ENCODE results near the gene MYH9.
"Not testable (repeated sequence)": the region's sequence is repeated elsewhere in the genome, so short reads cannot be mapped to it uniquely, and the experiment has no call there.

MYH9 gene

GRCh38 chr22:36397131-36398093 is 9.6 kb upstream of the MYH9 start:
- H3K4me1 ChIP-seq (ENCODE audit: control insufficient read depth, insufficient read depth, low read length, poor library complexity, severe bottlenecking) = peaks cover 10% of the 10 kb centered on the region
- WGBS, 2 experiments (ENCODE audit: insufficient coverage in 2 of 2) = 92 to 93% methylated on average over 8 to 13 of the region's 13 CpGs
- H3K4me3 ChIP-seq (ENCODE audit: extremely low read depth, insufficient read depth, low read length, poor library complexity, severe bottlenecking) = no peak overlapping the region
- no peaks in the 10 kb centered on the region for H3K36me3 ChIP-seq (ENCODE audit: control insufficient read depth, insufficient read depth, low read length)
- H3K9me3 ChIP-seq (ENCODE audit: control insufficient read depth, low read length) = no peaks in the 10 kb centered on the region
- H3K27ac ChIP-seq (ENCODE audit: low read depth, low read length, severe bottlenecking) = peak overlapping the region; percentile 59

- Histone ChIP-seq H3K4me3 (ENCODE audit: extremely low read depth, insufficient read depth, low read length, poor library complexity, severe bottlenecking) (no peak overlapping the region), H3K9me3 (ENCODE audit: control insufficient read depth, low read length) (no peaks in the 10 kb centered on the region), H3K36me3 (ENCODE audit: control insufficient read depth, insufficient read depth, low read length) (no peaks in the 10 kb centered on the region), H3K27ac (ENCODE audit: low read depth, low read length, severe bottlenecking) (peak overlapping the region; percentile 30), H3K4me1 (ENCODE audit: control insufficient read depth, insufficient read depth, low read length, poor library complexity, severe bottlenecking) (peaks cover 10% of the 10 kb centered on the region)
- WGBS, 2 experiments (ENCODE audit: insufficient coverage in 2 of 2) = 94 to 100% methylated on average over 1 of the region's 2 CpGs
Measured at GRCh38 chr22:36395915-36396314, 8.1 kb upstream of the MYH9 start.

- H3K4me1 ChIP-seq (ENCODE audit: control insufficient read depth, insufficient read depth, low read length, poor library complexity, severe bottlenecking) = peaks cover 10% of the 10 kb centered on the region
- no peak overlapping the region for H3K4me3 ChIP-seq (ENCODE audit: extremely low read depth, insufficient read depth, low read length, poor library complexity, severe bottlenecking)
- no peaks in the 10 kb centered on the region for H3K9me3 ChIP-seq (ENCODE audit: control insufficient read depth, low read length)
- 86 to 90% methylated on average over 10 of the region's 12 CpGs for WGBS, 2 experiments (ENCODE audit: insufficient coverage in 2 of 2)
- H3K36me3 ChIP-seq (ENCODE audit: control insufficient read depth, insufficient read depth, low read length) = no peaks in the 10 kb centered on the region
- H3K27ac ChIP-seq (ENCODE audit: low read depth, low read length, severe bottlenecking) = no peak overlapping the region
Measured at GRCh38 chr22:36395055-36395849, 7.5 kb upstream of the MYH9 start.

GRCh38 chr22:36391638-36392037 is 3.9 kb upstream of the MYH9 start:
- Histone ChIP-seq H3K36me3 (ENCODE audit: control insufficient read depth, insufficient read depth, low read length) (peaks cover 2% of the 10 kb centered on the region), H3K27ac (ENCODE audit: low read depth, low read length, severe bottlenecking) (no peak overlapping the region), H3K9me3 (ENCODE audit: control insufficient read depth, low read length) (no peaks in the 10 kb centered on the region), H3K4me3 (ENCODE audit: extremely low read depth, insufficient read depth, low read length, poor library complexity, severe bottlenecking) (no peak overlapping the region), H3K4me1 (ENCODE audit: control insufficient read depth, insufficient read depth, low read length, poor library complexity, severe bottlenecking) (peaks cover 3% of the 10 kb centered on the region)
- WGBS, 2 experiments (ENCODE audit: insufficient coverage in 2 of 2) = 92 to 95% methylated on average over 2 of the region's 3 CpGs

GRCh38 chr22:36389122-36389521 is 1.4 kb upstream of the MYH9 start:
- peak overlapping the region; percentile 39 for H3K4me3 ChIP-seq (ENCODE audit: extremely low read depth, insufficient read depth, low read length, poor library complexity, severe bottlenecking)
- WGBS, 2 experiments (ENCODE audit: insufficient coverage in 2 of 2) = 83 to 94% methylated on average over 1 to 6 of the region's 14 CpGs
- not testable (repeated sequence) for H3K27ac ChIP-seq (ENCODE audit: low read depth, low read length, severe bottlenecking); H3K4me1 ChIP-seq (ENCODE audit: control insufficient read depth, insufficient read depth, low read length, poor library complexity, severe bottlenecking); H3K9me3 ChIP-seq (ENCODE audit: control insufficient read depth, low read length)
- peaks cover 21% of the 10 kb centered on the region for H3K36me3 ChIP-seq (ENCODE audit: control insufficient read depth, insufficient read depth, low read length)

GRCh38 chr22:36387709-36387958 is 133 bp downstream of the MYH9 start:
- 0% methylated on average over 29 to 31 of the region's 31 CpGs for WGBS, 2 experiments (ENCODE audit: insufficient coverage in 2 of 2)
- H3K27ac ChIP-seq (ENCODE audit: low read depth, low read length, severe bottlenecking) = peak overlapping the region; percentile 79

GRCh38 chr22:36386900-36387708 is 663 bp downstream of the MYH9 start:
- peaks cover 18% of the 10 kb centered on the region for H3K4me1 ChIP-seq (ENCODE audit: control insufficient read depth, insufficient read depth, low read length, poor library complexity, severe bottlenecking)
- peak overlapping the region; percentile 79 for H3K27ac ChIP-seq (ENCODE audit: low read depth, low read length, severe bottlenecking)
- WGBS, 2 experiments (ENCODE audit: insufficient coverage in 2 of 2) = 0% methylated on average over 57 to 74 of the region's 91 CpGs
- H3K36me3 ChIP-seq (ENCODE audit: control insufficient read depth, insufficient read depth, low read length) = peaks cover 40% of the 10 kb centered on the region
- no peaks in the 10 kb centered on the region for H3K9me3 ChIP-seq (ENCODE audit: control insufficient read depth, low read length)
- peak overlapping the region; percentile 95 for H3K4me3 ChIP-seq (ENCODE audit: extremely low read depth, insufficient read depth, low read length, poor library complexity, severe bottlenecking)

More at GRCh38 chr22:36387709-36387958, 133 bp downstream of the MYH9 start:
- H3K4me1 ChIP-seq (ENCODE audit: control insufficient read depth, insufficient read depth, low read length, poor library complexity, severe bottlenecking) = peaks cover 18% of the 10 kb centered on the region
- H3K4me3 ChIP-seq (ENCODE audit: extremely low read depth, insufficient read depth, low read length, poor library complexity, severe bottlenecking) = peak overlapping the region; percentile 95
- no peaks in the 10 kb centered on the region for H3K9me3 ChIP-seq (ENCODE audit: control insufficient read depth, low read length)
- H3K36me3 ChIP-seq (ENCODE audit: control insufficient read depth, insufficient read depth, low read length) = peaks cover 36% of the 10 kb centered on the region

- peak overlapping the region; percentile 79 for H3K27ac ChIP-seq (ENCODE audit: low read depth, low read length, severe bottlenecking)
- peak overlapping the region; percentile 95 for H3K4me3 ChIP-seq (ENCODE audit: extremely low read depth, insufficient read depth, low read length, poor library complexity, severe bottlenecking)
- WGBS, 2 experiments (ENCODE audit: insufficient coverage in 2 of 2) = 0 to 8% methylated on average over 11 to 12 of the region's 18 CpGs
- peaks cover 23% of the 10 kb centered on the region for H3K4me1 ChIP-seq (ENCODE audit: control insufficient read depth, insufficient read depth, low read length, poor library complexity, severe bottlenecking)
- H3K9me3 ChIP-seq (ENCODE audit: control insufficient read depth, low read length) = no peaks in the 10 kb centered on the region
- H3K36me3 ChIP-seq (ENCODE audit: control insufficient read depth, insufficient read depth, low read length) = peaks cover 45% of the 10 kb centered on the region
Measured at GRCh38 chr22:36386351-36386899, 1.3 kb downstream of the MYH9 start.

GRCh38 chr22:36385491-36386350 is 2.0 kb downstream of the MYH9 start:
- H3K27ac ChIP-seq (ENCODE audit: low read depth, low read length, severe bottlenecking) = peak overlapping the region; percentile 79
- peak overlapping the region; percentile 95 for H3K4me3 ChIP-seq (ENCODE audit: extremely low read depth, insufficient read depth, low read length, poor library complexity, severe bottlenecking)
- peaks cover 29% of the 10 kb centered on the region for H3K4me1 ChIP-seq (ENCODE audit: control insufficient read depth, insufficient read depth, low read length, poor library complexity, severe bottlenecking)
- H3K9me3 ChIP-seq (ENCODE audit: control insufficient read depth, low read length) = no peaks in the 10 kb centered on the region
- WGBS, 2 experiments (ENCODE audit: insufficient coverage in 2 of 2) = 11 to 12% methylated on average over 8 to 11 of the region's 12 CpGs
- peaks cover 52% of the 10 kb centered on the region for H3K36me3 ChIP-seq (ENCODE audit: control insufficient read depth, insufficient read depth, low read length)

All from mesodermal cell (in vitro differentiated cells).